ENCODE measurements around the gene ANKS1A.

ANKS1A gene

DNA sequence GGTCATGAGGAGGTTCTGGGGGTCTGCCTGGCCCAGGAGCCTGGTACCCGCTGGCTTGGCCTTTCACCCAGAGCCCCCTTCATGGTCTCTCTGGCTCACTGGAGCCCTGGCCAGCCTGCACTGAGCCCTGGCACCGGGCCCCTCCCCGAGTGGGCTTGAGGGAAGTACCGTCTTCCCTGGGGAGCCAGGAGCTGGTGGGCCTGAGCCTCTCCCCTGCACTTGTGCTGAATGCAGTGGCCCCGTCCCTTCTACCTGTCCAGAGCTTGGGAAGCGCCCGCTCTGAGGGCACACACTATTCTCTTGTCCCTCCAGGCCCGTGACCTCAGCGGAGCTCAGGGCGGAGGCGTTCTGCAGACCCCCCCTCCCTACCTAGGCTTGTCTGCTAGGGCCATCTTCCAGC is 189.8 kb downstream of the ANKS1A start:
- H3K9ac ChIP-seq (ENCODE audit: low read length), result no peak overlapping the region
- no peak overlapping the region for H2AFZ ChIP-seq (ENCODE audit: low read length)

DNA sequence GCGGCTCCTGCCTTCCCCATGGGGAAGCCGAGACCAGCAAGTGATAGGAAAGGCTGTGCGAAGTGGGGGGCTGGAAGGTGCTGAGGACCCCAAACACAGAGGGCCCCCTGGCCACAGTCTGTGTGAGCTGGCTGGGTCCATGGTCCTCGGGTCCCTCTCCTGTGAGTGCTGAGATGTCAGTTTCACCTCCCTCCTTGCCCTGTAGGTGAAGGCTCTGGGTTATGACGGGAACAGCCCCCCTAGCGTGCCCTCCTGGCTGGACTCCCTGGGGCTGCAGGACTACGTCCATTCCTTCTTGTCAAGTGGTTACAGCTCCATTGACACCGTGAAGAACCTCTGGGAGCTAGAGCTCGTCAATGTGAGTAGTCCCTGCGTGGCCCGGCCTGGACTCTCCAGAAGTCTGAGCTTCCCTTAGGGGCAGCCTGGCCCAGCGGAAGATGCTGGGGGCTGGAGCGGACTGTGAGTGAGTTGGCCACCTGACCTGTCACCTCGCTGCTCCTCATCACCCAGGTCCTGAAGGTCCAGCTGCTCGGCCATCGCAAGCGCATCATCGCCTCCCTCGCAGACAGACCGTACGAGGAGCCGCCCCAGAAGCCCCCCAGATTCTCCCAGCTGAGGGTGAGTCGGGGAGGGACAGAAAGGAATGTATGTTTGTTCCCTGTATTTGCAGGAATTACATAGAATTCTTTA is 190.4 kb downstream of the ANKS1A start:
- H3K27me3 ChIP-seq (replicated peaks; ENCODE audit: insufficient read depth, low read length), result no peaks in the 10 kb centered on the region

More for the DNA sequence above, 189.8 kb downstream of the ANKS1A start:
- H3K4me1 ChIP-seq (ENCODE audit: low read length), result no peaks in the 10 kb centered on the region
- no peaks in the 10 kb centered on the region for H4K20me1 ChIP-seq (ENCODE audit: insufficient read depth, low read length)
- no peak overlapping the region for H3K4me3 ChIP-seq (ENCODE audit: low read length)
- TF ChIP-seq EZH2phosphoT487 (IDR thresholded peaks at IDR 0.05; ENCODE audit: low read length) (no peak), EZH2 (optimal IDR thresholded peaks at IDR 0.05; ENCODE audit: low read depth, low read length) (no peak)
- TF ChIP-seq, protein P1, sequence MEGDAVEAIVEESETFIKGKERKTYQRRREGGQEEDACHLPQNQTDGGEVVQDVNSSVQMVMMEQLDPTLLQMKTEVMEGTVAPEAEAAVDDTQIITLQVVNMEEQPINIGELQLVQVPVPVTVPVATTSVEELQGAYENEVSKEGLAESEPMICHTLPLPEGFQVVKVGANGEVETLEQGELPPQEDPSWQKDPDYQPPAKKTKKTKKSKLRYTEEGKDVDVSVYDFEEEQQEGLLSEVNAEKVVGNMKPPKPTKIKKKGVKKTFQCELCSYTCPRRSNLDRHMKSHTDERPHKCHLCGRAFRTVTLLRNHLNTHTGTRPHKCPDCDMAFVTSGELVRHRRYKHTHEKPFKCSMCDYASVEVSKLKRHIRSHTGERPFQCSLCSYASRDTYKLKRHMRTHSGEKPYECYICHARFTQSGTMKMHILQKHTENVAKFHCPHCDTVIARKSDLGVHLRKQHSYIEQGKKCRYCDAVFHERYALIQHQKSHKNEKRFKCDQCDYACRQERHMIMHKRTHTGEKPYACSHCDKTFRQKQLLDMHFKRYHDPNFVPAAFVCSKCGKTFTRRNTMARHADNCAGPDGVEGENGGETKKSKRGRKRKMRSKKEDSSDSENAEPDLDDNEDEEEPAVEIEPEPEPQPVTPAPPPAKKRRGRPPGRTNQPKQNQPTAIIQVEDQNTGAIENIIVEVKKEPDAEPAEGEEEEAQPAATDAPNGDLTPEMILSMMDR (IDR thresholded peaks at IDR 0.05; ENCODE audit: low read length), result no peak
- no peak for DNase-seq
- H3K36me3 ChIP-seq (replicated peaks; ENCODE audit: insufficient read depth, low read length), result no peaks in the 10 kb centered on the region
- no peak overlapping the region for H3K27ac ChIP-seq (ENCODE audit: low read length)
- H3K4me2 ChIP-seq (ENCODE audit: low read depth, low read length), result no peak overlapping the region
- H3K27me3 ChIP-seq (replicated peaks; ENCODE audit: insufficient read depth, low read length), result no peaks in the 10 kb centered on the region
- no peaks in the 10 kb centered on the region for H3K9me3 ChIP-seq (replicated peaks; ENCODE audit: insufficient read depth, low read length)
- no peaks in the 10 kb centered on the region for H3K79me2 ChIP-seq (ENCODE audit: low read length)
- no peaks in the 10 kb centered on the region for H3F3A ChIP-seq (ENCODE audit: insufficient read depth, low read length)
- H3K9me2 ChIP-seq (replicated peaks; ENCODE audit: insufficient read depth, low read length), result no peaks in the 10 kb centered on the region

DNA sequence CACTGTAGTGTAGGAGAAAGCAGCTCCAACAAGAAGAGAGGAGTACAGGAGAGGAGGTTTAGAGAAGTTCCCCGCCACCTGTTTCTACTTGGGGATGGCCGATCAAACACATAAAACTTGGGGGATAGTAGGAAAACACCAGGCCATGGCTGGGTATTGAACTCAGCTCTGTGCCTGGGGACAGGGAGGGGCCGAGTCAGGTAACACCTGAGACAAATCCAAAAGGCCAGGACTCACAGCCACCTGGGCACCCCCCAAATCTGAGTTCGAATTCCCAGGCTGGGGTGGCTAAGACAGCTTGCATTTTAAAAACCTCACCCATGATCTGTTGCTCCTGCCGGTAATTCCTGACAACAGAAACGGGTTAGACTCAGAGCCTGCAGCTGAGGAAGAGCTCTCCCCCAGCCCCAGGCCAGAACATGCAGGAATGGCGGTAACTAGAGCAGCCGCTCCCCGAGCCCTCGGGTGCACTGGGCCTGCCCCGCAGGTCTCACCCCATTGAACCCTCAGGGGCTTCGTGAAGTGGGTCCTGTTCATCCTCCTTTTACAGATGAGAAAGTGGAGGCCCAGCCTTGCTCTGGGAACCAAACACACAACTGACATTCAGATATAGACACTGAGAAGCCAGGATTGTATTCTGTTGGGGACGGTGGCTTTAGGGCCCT is 191.1 kb downstream of the ANKS1A start:
- no peaks in the 10 kb centered on the region for H3F3A ChIP-seq (ENCODE audit: insufficient read depth, low read length)
- H3K4me3 ChIP-seq (ENCODE audit: low read length), result no peak overlapping the region
- H3K9me2 ChIP-seq (replicated peaks; ENCODE audit: insufficient read depth, low read length), result no peaks in the 10 kb centered on the region
- no peaks in the 10 kb centered on the region for H3K27me3 ChIP-seq (replicated peaks; ENCODE audit: insufficient read depth, low read length)
- TF ChIP-seq EZH2phosphoT487 (IDR thresholded peaks at IDR 0.05; ENCODE audit: low read length) (no peak), EZH2 (optimal IDR thresholded peaks at IDR 0.05; ENCODE audit: low read depth, low read length) (no peak)
- TF ChIP-seq, protein P1 (IDR thresholded peaks at IDR 0.05; ENCODE audit: low read length), result no peak
- no peak overlapping the region for H3K9ac ChIP-seq (ENCODE audit: low read length)
- no peaks in the 10 kb centered on the region for H3K79me2 ChIP-seq (ENCODE audit: low read length)
- no peaks in the 10 kb centered on the region for H3K4me1 ChIP-seq (ENCODE audit: low read length)
- H3K9me3 ChIP-seq (replicated peaks; ENCODE audit: insufficient read depth, low read length), result no peaks in the 10 kb centered on the region
- H3K36me3 ChIP-seq (replicated peaks; ENCODE audit: insufficient read depth, low read length), result no peaks in the 10 kb centered on the region
- no peaks in the 10 kb centered on the region for H4K20me1 ChIP-seq (ENCODE audit: insufficient read depth, low read length)
- DNase-seq, result no peak
- no peak overlapping the region for H3K4me2 ChIP-seq (ENCODE audit: low read depth, low read length)
- no peak overlapping the region for H3K27ac ChIP-seq (ENCODE audit: low read length)
- H2AFZ ChIP-seq (ENCODE audit: low read length), result no peak overlapping the region

More for the DNA sequence above, 190.4 kb downstream of the ANKS1A start:
- Histone ChIP-seq H3K27ac (ENCODE audit: low read length) (no peak overlapping the region), H3K4me2 (ENCODE audit: low read depth, low read length) (no peak overlapping the region), H3K9me2 (replicated peaks; ENCODE audit: insufficient read depth, low read length) (no peaks in the 10 kb centered on the region), H3K79me2 (ENCODE audit: low read length) (no peaks in the 10 kb centered on the region), H3K36me3 (replicated peaks; ENCODE audit: insufficient read depth, low read length) (no peaks in the 10 kb centered on the region), H3F3A (ENCODE audit: insufficient read depth, low read length) (no peaks in the 10 kb centered on the region), H4K20me1 (ENCODE audit: insufficient read depth, low read length) (no peaks in the 10 kb centered on the region), H3K4me1 (ENCODE audit: low read length) (no peaks in the 10 kb centered on the region), H3K9me3 (replicated peaks; ENCODE audit: insufficient read depth, low read length) (no peaks in the 10 kb centered on the region), H3K4me3 (ENCODE audit: low read length) (no peak overlapping the region), H3K9ac (ENCODE audit: low read length) (no peak overlapping the region), H2AFZ (ENCODE audit: low read length) (no peak overlapping the region)
- TF ChIP-seq EZH2phosphoT487 (IDR thresholded peaks at IDR 0.05; ENCODE audit: low read length) (no peak), EZH2 (optimal IDR thresholded peaks at IDR 0.05; ENCODE audit: low read depth, low read length) (no peak)
- TF ChIP-seq, protein P1 (IDR thresholded peaks at IDR 0.05; ENCODE audit: low read length), result no peak
- DNase-seq, result no peak

Data from MM.1S (cell line).